ENCODE results near the gene S100A10. TPM values are rescaled to one million over a fixed set of nuclear protein-coding genes. Genes with fewer than 3 reads are reported as not detected.
A peak's percentile ranks its signal among the peaks of the same experiment; 100 is the strongest.

The S100A10 gene
- total and polyA plus RNA-seq, 8 donors = 6.4 to 830 (median 165) TPM

DNA sequence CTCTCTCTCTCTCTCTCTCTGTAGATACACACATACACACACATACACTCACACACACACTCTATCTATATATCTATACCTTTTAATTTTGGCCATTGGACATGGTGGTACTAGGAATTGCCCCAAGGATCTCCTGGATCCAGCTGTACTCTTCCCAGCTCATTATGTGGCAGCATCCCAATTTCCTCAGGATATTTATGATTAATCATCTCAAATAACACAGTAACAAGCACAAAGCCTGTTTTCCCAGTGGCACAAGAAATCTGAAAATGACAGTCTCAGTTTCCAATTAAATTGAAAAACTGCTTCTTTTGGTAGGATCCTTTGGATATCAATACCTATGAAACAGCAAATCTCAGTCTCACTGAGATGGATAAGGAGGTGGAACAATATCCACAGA, 27.6 kb downstream of the S100A10 start:
- Histone ChIP-seq H3K9me3 (no peaks in the 10 kb centered on the region), H3K4me3 (no peak overlapping the region), H3K27me3 (no peaks in the 10 kb centered on the region), H3K4me1 (peaks cover 20 to 59% (median 21%) of the 10 kb centered on the region in 4 donors), H3K27ac (no peak overlapping the region), H3K36me3 (no peaks in the 10 kb centered on the region)
- no peak for DNase-seq
- TF ChIP-seq POLR2AphosphoS5 (IDR thresholded peaks at IDR 0.05) (no peak), CTCF (IDR thresholded peaks at IDR 0.05) (no peak), EP300 (IDR thresholded peaks at IDR 0.05) (no peak), POLR2A (IDR thresholded peaks at IDR 0.05) (no peak)
- intact Hi-C loops (cut with DNase I; ENCODE audit: low total_unique reads) = no loop called here

- no peak for DNase-seq
- Histone ChIP-seq H3K9me3 (no peaks in the 10 kb centered on the region), H3K27ac (no peak overlapping the region), H3K27me3 (no peaks in the 10 kb centered on the region), H3K36me3 (no peaks in the 10 kb centered on the region), H3K4me1 (peaks cover 15 to 59% (median 22%) of the 10 kb centered on the region in 4 donors), H3K4me3 (no peak overlapping the region)
- WGBS, 5 donors = 68 to 89% (median 82%) methylated on average over 2 of the region's 2 CpGs
- intact Hi-C loops (cut with DNase I; ENCODE audit: low total_unique reads) = no loop called here
- TF ChIP-seq CTCF (IDR thresholded peaks at IDR 0.05) (no peak), EP300 (IDR thresholded peaks at IDR 0.05) (no peak), POLR2A (IDR thresholded peaks at IDR 0.05) (no peak), POLR2AphosphoS5 (IDR thresholded peaks at IDR 0.05) (no peak)
Observed at GRCh38 chr1:151964510-151964909, 29.1 kb downstream of the S100A10 start.

- Histone ChIP-seq H3K27ac (no peak overlapping the region), H3K4me1 (peaks cover 7 to 48% (median 15%) of the 10 kb centered on the region in 4 donors), H3K36me3 (no peaks in the 10 kb centered on the region), H3K9me3 (no peaks in the 10 kb centered on the region), H3K27me3 (no peaks in the 10 kb centered on the region), H3K4me3 (no peak overlapping the region)
- intact Hi-C loops (cut with DNase I; ENCODE audit: low total_unique reads) = no loop called here
- TF ChIP-seq POLR2AphosphoS5 (IDR thresholded peaks at IDR 0.05) = no peak
- no peak for TF ChIP-seq EP300 (IDR thresholded peaks at IDR 0.05)
- TF ChIP-seq CTCF (IDR thresholded peaks at IDR 0.05) = no peak
- no peak for TF ChIP-seq POLR2A (IDR thresholded peaks at IDR 0.05)
- no peak for DNase-seq
- WGBS, 5 donors = 39 to 59% (median 53%) methylated on average over 2 of the region's 2 CpGs
Observed at GRCh38 chr1:151963288-151963687, 30.4 kb downstream of the S100A10 start.

- WGBS, 5 donors = 23 to 50% (median 35%) methylated on average over 4 of the region's 4 CpGs
- no peak overlapping the region for H3K4me3 ChIP-seq
- TF ChIP-seq CTCF (IDR thresholded peaks at IDR 0.05) = no peak
- no peak for TF ChIP-seq POLR2A (IDR thresholded peaks at IDR 0.05)
- no peak for TF ChIP-seq EP300 (IDR thresholded peaks at IDR 0.05)
- no peak for TF ChIP-seq POLR2AphosphoS5 (IDR thresholded peaks at IDR 0.05)
- H3K9me3 ChIP-seq = no peaks in the 10 kb centered on the region
- intact Hi-C loops (cut with DNase I; ENCODE audit: low total_unique reads) = no loop called here
- H3K36me3 ChIP-seq = no peaks in the 10 kb centered on the region
- H3K4me1 ChIP-seq = peaks cover 0 to 39% (median 11%) of the 10 kb centered on the region in 4 donors
- H3K27ac ChIP-seq = peak overlapping the region in 4 of 5 donors; percentile 21 to 79 (median 64)
- H3K27me3 ChIP-seq = no peaks in the 10 kb centered on the region
- peak in 1 of 2 donors; percentile 18 for DNase-seq
Observed at GRCh38 chr1:151961833-151962232, 31.8 kb downstream of the S100A10 start.
